Measurements from ENCODE around the gene FGD6.

DNA sequence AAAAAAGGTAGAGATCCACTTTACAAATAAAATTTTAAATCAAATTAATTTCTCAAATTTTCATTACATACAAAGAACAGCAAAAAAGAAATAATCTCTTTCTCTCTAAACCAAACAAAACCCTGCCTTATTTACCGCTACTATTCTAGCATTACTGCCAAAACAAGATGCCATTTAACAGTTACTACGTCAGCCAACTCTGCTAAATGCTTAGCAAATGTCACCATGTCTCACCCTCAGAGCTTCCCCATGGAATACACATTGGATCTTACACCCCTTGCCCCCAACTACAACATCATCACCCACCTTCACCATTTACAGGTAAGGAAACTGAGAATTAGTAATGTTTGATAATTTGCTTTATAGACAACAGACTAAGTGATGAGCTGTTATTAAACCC is 120.9 kb downstream of the FGD6 start:
- TF ChIP-seq, protein P1, sequence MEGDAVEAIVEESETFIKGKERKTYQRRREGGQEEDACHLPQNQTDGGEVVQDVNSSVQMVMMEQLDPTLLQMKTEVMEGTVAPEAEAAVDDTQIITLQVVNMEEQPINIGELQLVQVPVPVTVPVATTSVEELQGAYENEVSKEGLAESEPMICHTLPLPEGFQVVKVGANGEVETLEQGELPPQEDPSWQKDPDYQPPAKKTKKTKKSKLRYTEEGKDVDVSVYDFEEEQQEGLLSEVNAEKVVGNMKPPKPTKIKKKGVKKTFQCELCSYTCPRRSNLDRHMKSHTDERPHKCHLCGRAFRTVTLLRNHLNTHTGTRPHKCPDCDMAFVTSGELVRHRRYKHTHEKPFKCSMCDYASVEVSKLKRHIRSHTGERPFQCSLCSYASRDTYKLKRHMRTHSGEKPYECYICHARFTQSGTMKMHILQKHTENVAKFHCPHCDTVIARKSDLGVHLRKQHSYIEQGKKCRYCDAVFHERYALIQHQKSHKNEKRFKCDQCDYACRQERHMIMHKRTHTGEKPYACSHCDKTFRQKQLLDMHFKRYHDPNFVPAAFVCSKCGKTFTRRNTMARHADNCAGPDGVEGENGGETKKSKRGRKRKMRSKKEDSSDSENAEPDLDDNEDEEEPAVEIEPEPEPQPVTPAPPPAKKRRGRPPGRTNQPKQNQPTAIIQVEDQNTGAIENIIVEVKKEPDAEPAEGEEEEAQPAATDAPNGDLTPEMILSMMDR (IDR thresholded peaks at IDR 0.05 in 4 of 5, conservative IDR thresholded peaks at IDR 0.05 in 1 of 5) = no peak
- TF ChIP-seq POLR2A (IDR thresholded peaks at IDR 0.05) = no peak

Measured in gastrocnemius medialis (tissue), 4 donors.